Measurements from ENCODE around the gene SLC1A1. TPM values are rescaled to one million over a fixed set of nuclear protein-coding genes. Genes with fewer than 3 reads are reported as not detected.

Gene SLC1A1
- 2.5 TPM for total RNA-seq
- long read RNA-seq, partial matches to known transcripts, result 0 of 4 reads
- long read RNA-seq, other reads (novel, unspliced or antisense), result 1 of 4 reads

DNA sequence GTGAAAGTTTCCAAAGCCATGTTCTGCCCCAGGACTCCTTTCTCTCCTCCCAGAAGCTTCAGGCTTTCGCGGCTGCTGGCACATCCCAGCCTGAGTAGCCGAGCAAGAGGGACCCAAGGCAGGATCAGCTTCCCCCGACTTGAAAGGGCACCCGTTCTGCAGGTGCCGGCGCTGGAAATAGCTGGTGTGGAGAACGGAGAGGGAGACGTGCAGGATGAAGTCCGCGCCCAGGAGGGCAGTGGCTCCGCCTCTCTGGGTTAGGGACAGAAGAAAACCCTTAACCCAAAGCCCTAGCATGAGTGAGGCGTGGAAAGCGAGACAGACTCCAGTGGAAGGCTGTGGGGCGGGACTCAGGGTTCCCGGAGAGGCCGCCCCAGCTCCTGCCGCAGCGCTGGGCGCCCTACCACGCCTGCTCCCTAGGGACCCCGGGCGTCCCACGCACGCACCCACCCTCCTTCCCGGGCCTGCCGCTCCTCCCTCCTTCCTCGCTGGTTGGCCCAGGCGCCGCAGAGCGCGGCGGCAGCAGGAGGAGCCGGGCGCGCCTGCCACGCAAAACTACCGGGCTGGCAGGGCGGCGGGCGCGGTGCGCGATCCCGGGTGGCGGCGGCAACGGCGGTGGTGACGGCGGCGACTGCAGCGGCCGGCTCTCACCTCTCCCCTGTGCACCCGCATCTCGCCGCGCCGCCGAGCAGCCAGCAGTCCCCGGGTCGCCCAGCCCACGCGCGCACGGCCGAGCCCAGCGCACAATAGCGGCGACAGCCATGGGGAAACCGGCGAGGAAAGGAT, at the start of gene SLC1A1:
Gene SLC1A1, plus strand, starts transcription at position 550 of the 786 bp plus-strand sequence. Its CDS starts 212 bp downstream, at position 762.
- intact Hi-C loops (cut with DNase I), result no loop called here
- peak; percentile 94 for ATAC-seq (ENCODE audit: poor library complexity)
- peak; percentile 77 for DNase-seq

DNA sequence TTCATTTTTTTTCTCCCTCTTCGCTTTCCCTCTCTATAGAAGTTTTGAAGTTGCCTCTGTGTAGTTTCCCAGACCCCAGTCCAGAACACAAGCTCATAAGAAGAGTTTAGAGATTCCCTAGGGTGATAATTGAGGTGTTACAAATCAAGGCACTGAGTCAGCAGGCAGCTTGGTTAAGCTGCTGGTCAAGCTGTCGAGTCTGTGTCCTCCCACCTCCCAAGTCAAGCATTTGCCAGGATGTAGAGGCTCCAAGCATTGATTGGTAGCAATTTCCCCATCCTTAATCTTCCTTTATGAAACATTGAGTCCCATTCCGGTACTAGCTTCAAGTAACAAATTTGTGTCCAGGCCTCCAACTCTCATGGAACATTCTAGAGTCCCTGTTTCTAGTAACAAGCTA, 47.5 kb upstream of the SLC1A1 start:
- DNase-seq (no peak), ATAC-seq (ENCODE audit: poor library complexity) (no peak)
- intact Hi-C loops (cut with DNase I), result no loop called here

DNA sequence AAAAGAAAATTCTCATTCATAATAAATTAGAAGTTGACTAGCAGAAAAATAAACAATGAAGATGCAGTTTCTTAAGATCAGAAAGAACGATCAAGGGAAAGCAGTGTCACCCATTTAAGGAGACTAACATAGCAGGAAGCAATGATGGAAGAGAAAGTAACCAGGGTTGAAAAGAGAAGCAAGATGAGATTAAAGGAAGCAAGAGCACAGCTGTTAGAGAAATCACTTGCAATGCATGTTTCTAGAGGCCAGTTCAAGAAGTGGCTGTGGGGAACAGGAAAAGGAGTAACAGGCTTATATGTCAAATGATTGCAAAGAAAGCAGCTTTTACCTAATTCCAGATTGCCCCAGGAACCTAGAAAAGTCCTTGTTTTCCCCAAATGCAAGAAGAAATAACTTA, 46.8 kb upstream of the SLC1A1 start:
- intact Hi-C loops (cut with DNase I), result no loop called here
- ATAC-seq (ENCODE audit: poor library complexity) (no peak), DNase-seq (no peak)

DNA sequence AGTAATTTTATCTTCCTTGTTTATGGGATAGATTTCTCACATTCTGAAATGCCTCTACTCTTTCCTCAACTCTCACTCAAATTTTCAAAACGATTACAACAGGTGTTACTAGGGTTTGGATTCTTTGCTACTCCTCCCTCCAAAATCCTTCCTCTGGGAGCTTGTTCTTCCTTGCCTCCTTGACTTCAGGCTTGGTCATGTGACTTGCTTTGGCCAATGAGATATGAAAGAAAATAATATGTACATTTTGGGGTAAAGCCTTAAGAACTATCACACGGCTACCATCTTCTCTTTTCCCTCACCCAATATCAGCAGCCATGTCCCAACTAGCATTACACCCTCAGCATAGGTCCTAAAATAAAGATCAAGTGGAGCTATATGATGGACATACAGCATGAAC, 28.8 kb upstream of the SLC1A1 start:
- DNase-seq (no peak), ATAC-seq (ENCODE audit: poor library complexity) (no peak)
- intact Hi-C loops (cut with DNase I), result no loop called here

DNA sequence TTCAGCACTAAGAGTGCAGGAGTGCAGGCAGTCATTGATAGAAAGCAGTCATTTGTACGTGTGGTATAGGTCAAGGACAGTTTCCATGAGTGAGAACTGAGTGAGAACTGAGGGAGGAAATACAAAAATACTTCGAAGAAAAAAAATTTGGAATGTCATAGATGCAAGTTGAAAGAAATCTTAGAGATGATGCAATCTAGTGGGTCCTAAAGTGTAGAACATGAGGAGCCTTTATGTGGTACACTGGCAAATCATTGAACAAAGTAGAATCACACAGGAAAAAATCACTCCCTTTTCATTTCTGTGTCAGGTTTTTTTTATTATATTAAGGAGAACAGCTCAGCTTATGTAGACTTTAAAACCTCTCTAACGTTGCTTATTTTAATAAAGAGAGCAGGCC, 26.4 kb upstream of the SLC1A1 start:
- no peak for DNase-seq
- intact Hi-C loops (cut with DNase I), result no loop called here
- no peak for ATAC-seq (ENCODE audit: poor library complexity)

DNA sequence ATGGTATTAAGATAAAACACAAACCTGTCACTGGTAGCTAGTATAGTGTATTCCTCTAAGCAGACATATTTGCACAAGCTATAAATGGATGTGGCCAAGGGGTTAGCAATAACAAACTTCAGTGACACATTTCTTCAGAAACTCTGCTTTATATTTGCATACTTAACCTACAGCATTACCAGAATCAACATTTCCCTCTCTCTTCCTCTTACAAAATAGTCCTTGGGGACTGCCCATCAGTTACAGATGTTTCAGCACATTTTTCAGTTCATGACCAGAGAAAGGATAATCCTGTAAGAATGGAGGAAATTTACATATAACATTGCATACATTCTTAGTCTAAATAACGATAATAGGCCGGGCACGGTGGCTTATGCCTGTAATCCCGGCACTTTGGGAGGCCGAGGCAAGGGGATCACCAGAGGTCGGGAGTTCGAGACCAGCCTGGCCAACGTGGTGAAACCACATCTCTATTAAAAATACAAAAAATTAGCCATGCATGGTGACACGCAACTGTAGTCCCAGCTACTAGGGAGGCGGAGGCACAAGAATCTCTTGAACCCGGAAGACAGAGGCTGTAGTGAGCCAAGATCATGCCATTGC, 25.3 kb upstream of the SLC1A1 start:
- intact Hi-C loops (cut with DNase I), result no loop called here
- no peak for ATAC-seq (ENCODE audit: poor library complexity)
- no peak for DNase-seq

DNA sequence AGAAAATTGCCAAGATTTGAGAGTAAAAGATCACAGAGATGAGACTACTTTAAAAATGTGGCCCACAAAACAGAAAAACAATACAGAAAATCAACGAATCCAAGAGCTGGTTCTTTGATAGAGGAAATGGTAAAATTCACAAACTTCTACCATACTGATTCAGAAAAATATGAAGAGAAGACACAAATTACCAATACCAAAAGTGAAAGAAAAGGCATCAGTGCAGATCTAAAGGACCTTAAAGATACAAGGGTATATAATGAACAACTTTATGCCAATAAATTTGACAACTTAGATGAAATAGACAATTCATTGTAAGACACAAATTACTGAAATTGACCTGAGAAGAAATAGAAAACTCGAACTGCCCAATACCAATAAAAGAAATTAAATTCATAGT, 24.4 kb upstream of the SLC1A1 start:
- intact Hi-C loops (cut with DNase I), result no loop called here
- ATAC-seq (ENCODE audit: poor library complexity), result no peak

DNA sequence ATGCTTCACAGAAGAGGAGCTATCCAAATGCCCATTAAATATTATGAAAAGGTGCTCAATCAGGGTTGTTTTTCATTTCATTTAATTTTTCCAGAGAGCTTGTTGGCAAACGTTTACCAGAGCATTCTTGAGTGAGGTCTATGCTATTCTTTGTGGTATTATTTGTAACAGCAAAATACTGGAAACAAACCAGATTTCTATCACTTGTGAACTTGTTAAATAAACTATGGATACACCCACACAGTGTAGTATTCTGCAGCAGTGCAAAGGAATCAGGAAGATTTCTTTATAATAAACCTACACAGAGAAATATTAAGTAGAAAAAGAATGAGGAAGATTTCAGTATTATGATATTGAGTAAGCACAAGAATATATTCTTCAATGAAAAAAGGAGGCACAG, 15.0 kb upstream of the SLC1A1 start:
- ATAC-seq (ENCODE audit: poor library complexity) (no peak), DNase-seq (no peak)
- intact Hi-C loops (cut with DNase I), result no loop called here

More for the DNA sequence above, 24.4 kb upstream of the SLC1A1 start:
- DNase-seq, result no peak

DNA sequence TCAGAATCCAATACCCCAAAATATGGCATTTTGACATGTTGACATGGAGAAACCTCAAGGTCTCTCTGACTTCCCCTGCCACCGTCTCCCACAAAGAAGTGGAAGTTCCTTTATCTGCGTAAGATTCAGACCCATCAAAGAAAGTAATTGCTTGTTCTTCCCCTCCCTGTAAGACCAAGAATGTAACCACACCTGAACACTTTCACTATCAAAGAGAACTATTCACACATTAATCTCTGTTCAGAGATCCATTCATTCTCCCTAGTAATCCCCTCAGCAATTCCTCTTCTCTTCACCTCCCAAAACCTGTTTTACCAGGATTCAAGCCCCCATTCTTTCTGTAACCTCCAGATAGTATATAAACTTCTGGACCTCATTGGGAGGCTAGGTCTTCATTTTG, 4.1 kb upstream of the SLC1A1 start:
- intact Hi-C loops (cut with DNase I), result no loop called here
- no peak for DNase-seq
- ATAC-seq (ENCODE audit: poor library complexity), result no peak

DNA sequence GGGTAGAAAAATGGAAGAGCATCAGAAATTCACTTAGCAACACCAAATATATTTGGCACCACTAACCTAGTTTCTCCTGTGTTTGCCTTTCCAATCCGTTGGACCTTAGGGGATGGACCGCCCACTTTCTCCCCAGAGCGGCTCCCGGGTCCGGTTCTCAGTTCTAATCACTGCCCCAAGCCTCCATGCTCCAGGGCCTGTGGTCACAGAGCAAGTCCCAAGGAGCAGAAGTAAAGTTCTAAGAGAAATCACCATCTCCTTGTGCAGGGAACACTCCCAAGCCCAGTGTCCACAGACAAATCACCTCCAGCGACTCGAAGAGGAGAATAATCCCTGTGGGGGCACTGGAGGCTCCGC, 728 bp upstream of the SLC1A1 start:
- ATAC-seq (ENCODE audit: poor library complexity), result peak; percentile 59
- intact Hi-C loops (cut with DNase I), result no loop called here
- DNase-seq, result no peak

DNA sequence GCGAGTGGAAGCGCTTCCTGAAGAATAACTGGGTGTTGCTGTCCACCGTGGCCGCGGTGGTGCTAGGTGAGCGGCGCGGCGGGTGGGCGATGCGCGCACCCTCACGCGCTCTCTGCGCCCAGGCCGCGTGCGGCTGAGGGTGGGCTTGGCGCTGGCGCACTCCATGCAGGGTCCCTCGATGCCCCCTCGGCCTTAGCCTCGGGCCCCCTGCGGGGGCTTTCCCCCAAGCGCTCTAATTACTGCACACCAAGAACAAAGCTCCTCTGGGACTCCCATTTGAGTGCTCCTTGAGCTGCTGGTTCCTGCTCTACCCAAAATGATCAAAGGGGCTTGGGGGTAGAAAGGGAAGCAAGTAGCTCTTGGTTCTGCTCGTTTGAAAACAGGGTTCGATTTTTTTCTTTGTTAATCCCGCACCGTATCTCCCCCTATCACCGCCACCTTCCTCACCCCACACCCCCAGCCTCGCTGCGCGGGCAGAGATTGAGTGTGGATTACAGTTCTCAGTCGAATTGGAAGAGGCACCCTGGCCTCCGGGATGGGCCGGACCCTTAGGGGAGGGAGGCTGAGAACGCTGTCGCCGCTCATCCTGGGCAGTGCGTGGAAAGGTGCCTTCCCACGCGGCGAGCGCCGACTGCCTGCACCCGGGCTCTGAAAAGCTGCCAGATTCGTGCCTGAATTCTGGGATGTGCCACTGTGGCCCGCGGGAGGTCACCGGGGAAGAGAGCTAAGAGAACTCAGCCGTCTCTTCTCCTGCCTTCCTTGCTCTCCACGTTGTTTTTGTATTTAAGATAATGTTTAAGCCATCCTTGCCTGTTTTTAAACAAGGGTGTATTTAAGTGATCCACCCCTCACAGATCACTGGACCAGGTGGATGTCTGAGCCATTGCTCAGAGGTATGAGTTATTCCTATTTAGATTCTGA, 697 bp downstream of the SLC1A1 start:
- ATAC-seq (ENCODE audit: poor library complexity) (no peak), DNase-seq (peak; percentile 46)
- intact Hi-C loops (cut with DNase I), result no loop called here

DNA sequence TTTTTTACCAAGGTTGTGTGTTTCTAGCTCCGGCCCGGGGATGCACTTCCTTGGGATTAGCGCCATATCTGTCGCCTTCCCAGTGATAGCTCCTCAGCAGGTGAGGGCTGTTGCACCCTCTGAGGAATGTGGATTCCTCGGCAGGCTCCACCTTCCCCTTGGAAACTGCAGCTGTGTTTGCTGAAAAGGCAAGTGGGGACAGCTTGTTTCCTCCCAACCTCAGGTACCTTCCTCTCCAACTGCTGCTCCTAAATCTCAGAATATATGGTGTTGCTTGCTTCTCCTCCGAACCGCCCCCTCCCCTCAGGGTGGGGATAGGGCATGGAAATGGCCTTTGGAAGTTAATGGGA, 1.3 kb downstream of the SLC1A1 start:
- ATAC-seq (ENCODE audit: poor library complexity), result no peak
- intact Hi-C loops (cut with DNase I), result no loop called here

DNA sequence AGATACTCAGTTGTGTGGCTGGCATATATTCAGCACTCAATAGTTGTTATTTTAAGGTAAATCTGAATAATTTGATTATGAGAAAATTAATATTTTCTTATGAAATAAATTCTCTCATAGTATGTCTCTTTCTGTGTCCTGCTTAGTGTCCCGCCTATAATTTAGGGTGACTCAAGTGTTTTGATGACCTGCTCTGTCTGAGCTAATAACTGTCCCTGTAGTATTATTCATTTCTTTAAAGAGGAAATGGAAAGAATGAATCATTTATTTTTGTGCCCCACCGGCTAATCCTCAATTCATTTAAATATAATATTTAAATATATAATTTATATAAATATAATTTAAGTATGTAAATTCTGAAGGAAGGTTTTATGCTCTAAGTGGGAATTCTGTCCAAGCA, 4.1 kb downstream of the SLC1A1 start:
- DNase-seq (no peak), ATAC-seq (ENCODE audit: poor library complexity) (no peak)
- intact Hi-C loops (cut with DNase I), result no loop called here

More for the DNA sequence above, 1.3 kb downstream of the SLC1A1 start:
- DNase-seq, result no peak

DNA sequence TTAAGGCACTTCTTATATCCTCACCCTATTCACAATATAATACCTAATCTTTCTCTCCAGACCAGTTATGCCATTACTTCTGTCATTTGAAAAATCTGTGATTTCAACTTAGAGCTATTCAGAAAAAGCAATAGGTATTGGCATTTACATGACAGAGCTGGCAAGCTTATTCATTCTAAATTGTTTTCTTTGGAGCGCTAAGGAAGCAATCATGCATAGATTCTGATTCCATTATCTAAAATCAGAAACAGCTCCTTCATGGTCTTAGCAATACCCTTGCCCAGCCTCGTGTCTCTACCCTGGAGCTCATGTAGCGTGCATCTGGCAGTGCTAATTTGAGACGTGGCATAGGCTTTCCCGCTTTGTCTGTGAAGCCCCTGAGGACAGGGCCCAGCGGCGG, 4.5 kb downstream of the SLC1A1 start:
- intact Hi-C loops (cut with DNase I), result no loop called here
- ATAC-seq (ENCODE audit: poor library complexity) (no peak), DNase-seq (no peak)

DNA sequence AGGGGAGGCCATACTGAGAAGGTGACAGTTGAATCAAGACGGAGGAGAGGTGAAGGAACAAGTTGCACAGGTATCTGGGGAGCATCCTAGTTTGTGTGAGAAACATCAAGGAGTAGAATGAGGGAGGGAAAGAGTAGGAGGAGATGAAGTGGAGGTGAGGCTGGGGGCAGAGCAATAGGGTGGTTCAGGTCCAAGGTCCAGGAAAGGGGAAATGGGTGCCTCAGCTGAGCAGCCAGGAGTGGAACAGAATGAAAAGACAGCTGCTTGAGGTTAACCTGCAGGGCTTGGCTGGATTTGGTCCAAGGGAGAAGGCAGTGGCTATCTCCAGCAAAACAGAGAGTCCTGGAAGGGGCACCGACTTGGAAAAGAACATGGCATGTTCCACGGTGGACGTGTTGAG, 5.3 kb downstream of the SLC1A1 start:
- intact Hi-C loops (cut with DNase I), result no loop called here
- ATAC-seq (ENCODE audit: poor library complexity) (no peak), DNase-seq (no peak)

DNA sequence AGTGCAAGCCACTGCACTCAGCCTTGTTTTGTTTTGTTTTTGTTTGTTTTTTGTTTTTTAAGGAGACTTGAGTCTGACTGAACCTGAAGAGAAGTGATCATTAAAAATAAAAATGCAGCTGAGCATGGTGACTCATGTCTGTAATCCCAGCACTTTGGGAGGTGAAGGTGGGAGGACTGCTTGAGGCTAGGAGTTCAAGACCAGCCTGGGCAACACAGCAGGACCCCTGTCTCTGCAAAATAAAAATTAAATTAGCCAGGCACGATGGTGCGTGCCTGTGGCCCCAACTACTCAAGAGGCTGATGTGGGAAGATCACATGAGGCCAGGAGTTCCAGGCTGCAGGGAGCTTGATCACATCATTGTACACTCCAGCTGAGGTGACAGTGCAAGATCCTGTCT, 6.2 kb downstream of the SLC1A1 start:
- ATAC-seq (ENCODE audit: poor library complexity), result no peak
- no peak for DNase-seq
- intact Hi-C loops (cut with DNase I), result no loop called here

DNA sequence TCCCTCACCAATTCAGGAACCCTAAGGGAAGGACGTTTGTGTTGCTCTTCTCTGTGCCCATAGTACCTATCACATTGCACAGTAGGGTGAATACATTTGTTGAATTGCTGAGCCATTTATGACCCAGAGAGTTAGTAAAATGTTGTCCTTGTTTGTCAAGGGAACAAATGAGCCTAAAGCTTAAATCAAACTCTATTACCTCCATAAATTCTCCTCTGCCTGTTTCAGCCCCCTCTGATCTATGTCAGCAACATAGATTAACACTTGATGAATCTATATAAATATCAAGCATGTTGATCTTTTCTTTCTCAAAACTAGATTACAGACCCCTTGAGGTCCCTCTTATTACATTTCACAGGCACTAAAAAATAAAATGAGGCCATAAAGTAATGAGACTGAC, 7.1 kb downstream of the SLC1A1 start:
- intact Hi-C loops (cut with DNase I), result no loop called here
- no peak for ATAC-seq (ENCODE audit: poor library complexity)

DNA sequence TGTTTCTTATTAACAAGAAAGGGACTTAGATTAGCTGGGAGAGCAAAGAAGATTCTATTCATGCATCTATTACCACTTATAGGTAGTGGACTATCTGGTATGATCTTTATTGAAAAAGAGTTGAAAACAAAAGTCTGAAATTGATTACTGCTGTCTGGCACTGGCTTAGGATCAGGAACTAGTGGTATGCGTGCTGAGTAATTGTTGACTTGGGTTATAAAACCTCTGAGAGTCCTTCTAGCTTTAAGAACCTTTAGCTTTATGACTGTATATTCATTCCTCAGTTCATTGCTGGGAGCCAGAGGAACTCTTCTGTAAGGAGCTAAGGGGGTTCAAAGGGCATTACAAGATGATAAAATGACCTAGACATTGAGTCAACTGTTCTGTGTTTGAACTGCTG, 7.6 kb downstream of the SLC1A1 start:
- intact Hi-C loops (cut with DNase I), result no loop called here
- DNase-seq (no peak), ATAC-seq (ENCODE audit: poor library complexity) (no peak)

More for the DNA sequence above, 7.1 kb downstream of the SLC1A1 start:
- no peak for DNase-seq

DNA sequence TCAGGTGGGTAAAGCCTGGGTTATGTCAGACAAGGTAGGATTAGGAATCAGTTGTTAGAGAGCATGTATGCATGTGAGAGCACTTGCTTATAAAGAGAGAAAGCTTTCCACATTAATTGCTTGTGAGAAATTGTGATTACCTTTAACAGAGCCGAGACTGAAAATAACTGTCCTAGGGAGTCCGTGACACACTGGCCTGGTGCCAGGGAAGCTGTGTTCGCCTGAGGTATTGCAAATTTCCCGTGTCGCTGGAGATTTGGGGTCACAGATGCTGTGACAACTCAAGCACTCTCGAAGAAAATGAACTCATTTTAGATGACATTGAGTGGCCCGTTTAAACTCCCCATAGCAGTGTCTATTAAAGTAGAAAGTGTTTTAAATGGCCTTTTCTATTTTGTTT, 9.6 kb downstream of the SLC1A1 start:
- DNase-seq (peak; percentile 53), ATAC-seq (ENCODE audit: poor library complexity) (no peak)
- intact Hi-C loops (cut with DNase I), result no loop called here

DNA sequence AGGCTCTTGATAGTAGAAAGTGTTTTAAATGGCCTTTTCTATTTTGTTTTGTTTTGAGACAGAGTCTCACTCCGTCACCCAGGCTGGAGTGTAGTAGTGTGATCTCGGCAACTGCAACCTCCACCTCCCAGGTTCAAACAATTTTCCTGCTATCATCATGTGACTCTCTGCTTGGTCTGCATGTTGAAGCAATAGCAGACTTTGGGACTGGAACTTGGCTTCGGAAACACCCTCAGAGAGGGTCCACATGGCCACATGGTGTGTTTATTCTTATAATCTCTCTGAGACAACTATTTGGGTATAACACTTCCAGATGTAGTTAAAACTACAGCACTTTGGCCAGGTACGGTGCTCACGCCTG, 10.9 kb downstream of the SLC1A1 start:
- intact Hi-C loops (cut with DNase I), result no loop called here
- DNase-seq (no peak), ATAC-seq (ENCODE audit: poor library complexity) (no peak)
